Liver (tissue), 9 donors: ENCODE results near the gene NTF3. TPM values are rescaled to one million over a fixed set of nuclear protein-coding genes. Genes with fewer than 3 reads are reported as not detected.

Source experiments
- DNase-seq: peaks from one replicate; pipeline ENCODE4 v3.0.0-alpha.2; 2017; ENCODE audit warnings: low spot score
- H3K27ac ChIP-seq, 2 donors: one replicate each; pipeline ENCODE4 v1.7.0; 2013; ENCODE audit warnings: inconsistent platforms in 2 of 2, low read length in 2 of 2, control low read depth in 1 of 2, low read depth in 1 of 2, mild to moderate bottlenecking in 1 of 2
- H3K27me3 ChIP-seq, 4 donors: one replicate each; pipeline versions ENCODE4 v1.6.1 to v1.7.0; 2013; ENCODE audit warnings: low read length in 3 of 4, inconsistent platforms in 1 of 4, mild to moderate bottlenecking in 1 of 4, moderate library complexity in 1 of 4; ENCODE audit not compliant: control insufficient read depth in 4 of 4, insufficient read depth in 4 of 4
- H3K36me3 ChIP-seq, 4 donors: one replicate each; pipeline versions ENCODE4 v1.6.1 to v1.7.0; 2013; ENCODE audit warnings: low read length in 3 of 4, mild to moderate bottlenecking in 3 of 4, low read depth in 1 of 4, moderate library complexity in 1 of 4; ENCODE audit not compliant: control insufficient read depth in 4 of 4, insufficient read depth in 3 of 4
- H3K4me1 ChIP-seq, 4 donors: one replicate each; pipeline versions ENCODE4 v1.6.1 to v1.7.0; 2013; ENCODE audit warnings: low read length in 3 of 4, mild to moderate bottlenecking in 3 of 4, moderate library complexity in 1 of 4; ENCODE audit not compliant: control insufficient read depth in 4 of 4, insufficient read depth in 4 of 4
- H3K4me3 ChIP-seq, 3 donors: one replicate each; pipeline versions ENCODE4 v1.6.1 to v1.7.0; 2013; ENCODE audit warnings: low read length in 3 of 3, control low read depth in 1 of 3, low read depth in 1 of 3, mild to moderate bottlenecking in 1 of 3
- H3K9ac ChIP-seq, 2 donors: one replicate each; pipeline ENCODE4 v1.7.0; 2013; ENCODE audit warnings: low read length in 2 of 2, mild to moderate bottlenecking in 2 of 2, moderate library complexity in 2 of 2, control low read depth in 1 of 2, low read depth in 1 of 2
- H3K9me3 ChIP-seq, 4 donors: one replicate each; pipeline versions ENCODE4 v1.6.1 to v1.7.0; 2013; ENCODE audit warnings: low read length in 3 of 4; ENCODE audit not compliant: control insufficient read depth in 4 of 4
- EGR1 ChIP-seq, 2 donors: IDR thresholded peaks; 2 replicates each; pipeline ENCODE4 v1.6.1; 2016 to 2018; ENCODE audit warnings: antibody characterized with exemption in 2 of 2, low read depth in 2 of 2
- FOXA1 ChIP-seq: IDR thresholded peaks from 2 replicates; pipeline ENCODE4 v1.6.1; 2016; ENCODE audit warnings: antibody characterized with exemption
- FOXA2 ChIP-seq: IDR thresholded peaks from 2 replicates; pipeline ENCODE4 v1.6.1; 2016; ENCODE audit warnings: antibody characterized with exemption
- GABPA ChIP-seq, 2 donors: IDR thresholded peaks in 1 of 2; conservative IDR thresholded peaks in 1 of 2; 2 replicates each; pipeline ENCODE4 v1.6.1; 2016; ENCODE audit warnings: antibody characterized with exemption in 2 of 2, mild to moderate bottlenecking in 1 of 2, moderate library complexity in 1 of 2
- HNF4A ChIP-seq, 2 donors: conservative IDR thresholded peaks; 2 replicates each; pipeline ENCODE4 v1.6.1; 2016; ENCODE audit warnings: antibody characterized with exemption in 2 of 2, mild to moderate bottlenecking in 2 of 2
- HNF4G ChIP-seq: IDR thresholded peaks from 2 replicates; pipeline ENCODE4 v1.6.1; 2016; ENCODE audit warnings: antibody characterized with exemption
- JUND ChIP-seq, 2 donors: IDR thresholded peaks; 2 replicates each; pipeline ENCODE4 v1.6.1; 2016; ENCODE audit warnings: antibody characterized with exemption in 2 of 2
- NR2F2 ChIP-seq: IDR thresholded peaks from 2 replicates; pipeline ENCODE4 v1.6.1; 2016; ENCODE audit warnings: antibody characterized with exemption
- RAD21 ChIP-seq, 2 donors: IDR thresholded peaks; 2 replicates each; pipeline ENCODE4 v1.6.1; 2016; ENCODE audit warnings: antibody characterized with exemption in 2 of 2, mild to moderate bottlenecking in 2 of 2
- RXRA ChIP-seq, 2 donors: IDR thresholded peaks; 2 replicates each; pipeline ENCODE4 v1.6.1; 2017 to 2018; ENCODE audit warnings: antibody characterized with exemption in 2 of 2, mild to moderate bottlenecking in 1 of 2
- TAF1 ChIP-seq: conservative IDR thresholded peaks from 2 replicates; pipeline ENCODE4 v1.6.1; 2016; ENCODE audit warnings: antibody characterized with exemption, mild to moderate bottlenecking
- YY1 ChIP-seq: IDR thresholded peaks from 2 replicates; pipeline ENCODE4 v1.6.1; 2016; ENCODE audit warnings: antibody characterized with exemption, mild to moderate bottlenecking
- WGBS: extraction: QIAGEN DNeasy Blood & Tissue Kit; methylation state at CpG from one replicate; pipeline ENCODE4 v1.1.7; 2013; 5-methylcytosine and 5-hydroxymethylcytosine counted together
- polyA plus RNA-seq, 2 donors: library from polyadenylated mRNA; stranded (reverse) in 1 of 2; unstranded in 1 of 2; fragments of 200-250 nt in 1 of 2; fragments of >200 nt in 1 of 2; fragmentation: Nextera tagmentation in 1 of 2; extraction: Ambion mirVana in 1 of 2; gene quantifications; one replicate each; pipeline versions ENCODE4 v1.2.1 to v1.2.3, GENCODE V29; 2013 to 2015
- total RNA-seq, 2 donors: library from RNA; depleted of rRNA; stranded (reverse); fragments of >200 nt; gene quantifications; one replicate each; pipeline ENCODE4 v1.2.3, GENCODE V29; 2014
- TF ChIP-seq, protein P1 (sequence below): IDR thresholded peaks from 2 replicates; pipeline ENCODE4 v1.6.1; 2016; ENCODE audit warnings: antibody characterized with exemption, mild to moderate bottlenecking
- TF ChIP-seq, protein P2 (sequence below): fragments of 150-350 bp; IDR thresholded peaks from 2 replicates; pipeline ENCODE4 v1.5.1; 2017; ENCODE audit warnings: improper control_type of control experiment, low read depth, low read length; ENCODE audit not compliant: missing input control
- TF ChIP-seq, protein P3 (sequence below): IDR thresholded peaks from 2 replicates; pipeline ENCODE4 v1.6.1; 2016; ENCODE audit warnings: antibody characterized with exemption
- TF ChIP-seq, protein P4 (sequence below): IDR thresholded peaks from 2 replicates; pipeline ENCODE4 v1.6.1; 2016; ENCODE audit warnings: antibody characterized with exemption
- TF ChIP-seq, protein P5 (sequence below): IDR thresholded peaks from 2 replicates; pipeline ENCODE4 v1.6.1; 2016; ENCODE audit warnings: antibody characterized with exemption
- donor health status: healthy.
- donor health status: healthy.
- donor health status: healthy.
- donor health status: healthy.
- donor health status: healthy.

The NTF3 gene
- total and polyA plus RNA-seq, 4 donors, result 0.89 to 2.8 (median 1.5) TPM

DNA sequence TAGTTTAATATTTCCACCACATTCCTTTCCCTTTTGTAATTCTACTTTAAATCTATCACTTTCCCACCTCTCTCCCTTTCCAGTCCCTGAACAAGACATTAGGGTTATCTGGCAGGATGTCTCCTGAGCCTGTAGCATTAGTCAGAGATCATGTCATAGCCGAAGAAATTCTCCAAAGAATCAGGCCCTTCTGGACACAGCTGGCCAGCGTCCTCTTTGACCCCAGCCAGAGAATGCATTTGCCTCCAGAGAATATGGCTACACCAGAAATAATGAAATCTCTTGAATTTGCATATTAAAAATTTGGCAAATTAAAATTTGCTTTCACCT is 56.7 kb downstream of the NTF3 start:
- no peaks in the 10 kb centered on the region for H3K4me1 ChIP-seq
- H3K9me3 ChIP-seq, result no peaks in the 10 kb centered on the region
- no peak for TF ChIP-seq FOXA1
- TF ChIP-seq FOXA2, result no peak
- TF ChIP-seq, protein P1, sequence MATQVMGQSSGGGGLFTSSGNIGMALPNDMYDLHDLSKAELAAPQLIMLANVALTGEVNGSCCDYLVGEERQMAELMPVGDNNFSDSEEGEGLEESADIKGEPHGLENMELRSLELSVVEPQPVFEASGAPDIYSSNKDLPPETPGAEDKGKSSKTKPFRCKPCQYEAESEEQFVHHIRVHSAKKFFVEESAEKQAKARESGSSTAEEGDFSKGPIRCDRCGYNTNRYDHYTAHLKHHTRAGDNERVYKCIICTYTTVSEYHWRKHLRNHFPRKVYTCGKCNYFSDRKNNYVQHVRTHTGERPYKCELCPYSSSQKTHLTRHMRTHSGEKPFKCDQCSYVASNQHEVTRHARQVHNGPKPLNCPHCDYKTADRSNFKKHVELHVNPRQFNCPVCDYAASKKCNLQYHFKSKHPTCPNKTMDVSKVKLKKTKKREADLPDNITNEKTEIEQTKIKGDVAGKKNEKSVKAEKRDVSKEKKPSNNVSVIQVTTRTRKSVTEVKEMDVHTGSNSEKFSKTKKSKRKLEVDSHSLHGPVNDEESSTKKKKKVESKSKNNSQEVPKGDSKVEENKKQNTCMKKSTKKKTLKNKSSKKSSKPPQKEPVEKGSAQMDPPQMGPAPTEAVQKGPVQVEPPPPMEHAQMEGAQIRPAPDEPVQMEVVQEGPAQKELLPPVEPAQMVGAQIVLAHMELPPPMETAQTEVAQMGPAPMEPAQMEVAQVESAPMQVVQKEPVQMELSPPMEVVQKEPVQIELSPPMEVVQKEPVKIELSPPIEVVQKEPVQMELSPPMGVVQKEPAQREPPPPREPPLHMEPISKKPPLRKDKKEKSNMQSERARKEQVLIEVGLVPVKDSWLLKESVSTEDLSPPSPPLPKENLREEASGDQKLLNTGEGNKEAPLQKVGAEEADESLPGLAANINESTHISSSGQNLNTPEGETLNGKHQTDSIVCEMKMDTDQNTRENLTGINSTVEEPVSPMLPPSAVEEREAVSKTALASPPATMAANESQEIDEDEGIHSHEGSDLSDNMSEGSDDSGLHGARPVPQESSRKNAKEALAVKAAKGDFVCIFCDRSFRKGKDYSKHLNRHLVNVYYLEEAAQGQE, result no peak
- no peak for TF ChIP-seq JUND (IDR thresholded peaks at IDR 0.05)
- TF ChIP-seq, protein P2, sequence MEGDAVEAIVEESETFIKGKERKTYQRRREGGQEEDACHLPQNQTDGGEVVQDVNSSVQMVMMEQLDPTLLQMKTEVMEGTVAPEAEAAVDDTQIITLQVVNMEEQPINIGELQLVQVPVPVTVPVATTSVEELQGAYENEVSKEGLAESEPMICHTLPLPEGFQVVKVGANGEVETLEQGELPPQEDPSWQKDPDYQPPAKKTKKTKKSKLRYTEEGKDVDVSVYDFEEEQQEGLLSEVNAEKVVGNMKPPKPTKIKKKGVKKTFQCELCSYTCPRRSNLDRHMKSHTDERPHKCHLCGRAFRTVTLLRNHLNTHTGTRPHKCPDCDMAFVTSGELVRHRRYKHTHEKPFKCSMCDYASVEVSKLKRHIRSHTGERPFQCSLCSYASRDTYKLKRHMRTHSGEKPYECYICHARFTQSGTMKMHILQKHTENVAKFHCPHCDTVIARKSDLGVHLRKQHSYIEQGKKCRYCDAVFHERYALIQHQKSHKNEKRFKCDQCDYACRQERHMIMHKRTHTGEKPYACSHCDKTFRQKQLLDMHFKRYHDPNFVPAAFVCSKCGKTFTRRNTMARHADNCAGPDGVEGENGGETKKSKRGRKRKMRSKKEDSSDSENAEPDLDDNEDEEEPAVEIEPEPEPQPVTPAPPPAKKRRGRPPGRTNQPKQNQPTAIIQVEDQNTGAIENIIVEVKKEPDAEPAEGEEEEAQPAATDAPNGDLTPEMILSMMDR, result no peak
- TF ChIP-seq GABPA (IDR thresholded peaks at IDR 0.05 in 1 of 2, conservative IDR thresholded peaks at IDR 0.05 in 1 of 2), result no peak
- no peak for TF ChIP-seq EGR1 (IDR thresholded peaks at IDR 0.05; ENCODE audit: low read depth in 2 of 2)
- TF ChIP-seq, protein P3, sequence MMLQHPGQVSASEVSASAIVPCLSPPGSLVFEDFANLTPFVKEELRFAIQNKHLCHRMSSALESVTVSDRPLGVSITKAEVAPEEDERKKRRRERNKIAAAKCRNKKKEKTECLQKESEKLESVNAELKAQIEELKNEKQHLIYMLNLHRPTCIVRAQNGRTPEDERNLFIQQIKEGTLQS, result no peak
- TF ChIP-seq RAD21 (IDR thresholded peaks at IDR 0.05), result no peak
- TF ChIP-seq NR2F2, result no peak
- 85% methylated on average over 2 of the region's 2 CpGs for WGBS
- H3K4me3 ChIP-seq, result no peak overlapping the region
- no peaks in the 10 kb centered on the region for H3K36me3 ChIP-seq
- DNase-seq, result no peak
- no peak overlapping the region for H3K27ac ChIP-seq
- H3K9ac ChIP-seq, result no peak overlapping the region
- H3K27me3 ChIP-seq, result no peaks in the 10 kb centered on the region

DNA sequence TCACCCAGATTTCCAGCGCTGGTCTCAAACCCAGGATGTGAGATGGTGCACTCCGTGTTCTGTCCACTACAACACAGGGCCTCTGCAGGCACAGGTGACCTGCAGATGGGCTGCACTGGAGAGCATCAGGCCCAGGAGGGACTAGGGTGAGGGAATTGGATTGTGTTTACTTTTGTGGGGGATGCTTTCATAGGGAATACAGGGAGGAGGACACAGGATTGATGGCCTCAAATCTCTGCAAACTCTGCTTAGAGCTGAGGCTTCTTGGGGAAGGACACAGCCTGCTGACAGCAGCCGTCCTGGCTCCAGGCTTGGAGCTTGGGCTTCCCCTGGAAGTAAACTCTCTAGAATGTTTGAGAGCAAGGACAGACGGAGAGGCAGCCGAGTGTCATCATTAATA is 57.1 kb downstream of the NTF3 start:
- H3K27me3 ChIP-seq, result no peaks in the 10 kb centered on the region
- H3K27ac ChIP-seq, result peak overlapping the region in 1 of 2 donors; percentile 38
- H3K36me3 ChIP-seq, result no peaks in the 10 kb centered on the region
- no peaks in the 10 kb centered on the region for H3K9me3 ChIP-seq
- H3K4me3 ChIP-seq, result no peak overlapping the region
- 82% methylated on average over 5 of the region's 5 CpGs for WGBS
- TF ChIP-seq FOXA2 (no peak), HNF4G (no peak), RXRA (IDR thresholded peaks at IDR 0.05) (no peak), RAD21 (IDR thresholded peaks at IDR 0.05) (no peak), JUND (IDR thresholded peaks at IDR 0.05) (no peak), FOXA1 (no peak), NR2F2 (no peak), TAF1 (no peak), HNF4A (conservative IDR thresholded peaks at IDR 0.05) (no peak), YY1 (no peak), GABPA (IDR thresholded peaks at IDR 0.05 in 1 of 2, conservative IDR thresholded peaks at IDR 0.05 in 1 of 2) (no peak), EGR1 (IDR thresholded peaks at IDR 0.05; ENCODE audit: low read depth in 2 of 2) (no peak)
- TF ChIP-seq, protein P4, sequence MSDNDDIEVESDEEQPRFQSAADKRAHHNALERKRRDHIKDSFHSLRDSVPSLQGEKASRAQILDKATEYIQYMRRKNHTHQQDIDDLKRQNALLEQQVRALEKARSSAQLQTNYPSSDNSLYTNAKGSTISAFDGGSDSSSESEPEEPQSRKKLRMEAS, result no peak
- TF ChIP-seq, protein P3, result no peak
- TF ChIP-seq, protein P2, result no peak
- TF ChIP-seq, protein P1, result no peak
- TF ChIP-seq, protein P5, sequence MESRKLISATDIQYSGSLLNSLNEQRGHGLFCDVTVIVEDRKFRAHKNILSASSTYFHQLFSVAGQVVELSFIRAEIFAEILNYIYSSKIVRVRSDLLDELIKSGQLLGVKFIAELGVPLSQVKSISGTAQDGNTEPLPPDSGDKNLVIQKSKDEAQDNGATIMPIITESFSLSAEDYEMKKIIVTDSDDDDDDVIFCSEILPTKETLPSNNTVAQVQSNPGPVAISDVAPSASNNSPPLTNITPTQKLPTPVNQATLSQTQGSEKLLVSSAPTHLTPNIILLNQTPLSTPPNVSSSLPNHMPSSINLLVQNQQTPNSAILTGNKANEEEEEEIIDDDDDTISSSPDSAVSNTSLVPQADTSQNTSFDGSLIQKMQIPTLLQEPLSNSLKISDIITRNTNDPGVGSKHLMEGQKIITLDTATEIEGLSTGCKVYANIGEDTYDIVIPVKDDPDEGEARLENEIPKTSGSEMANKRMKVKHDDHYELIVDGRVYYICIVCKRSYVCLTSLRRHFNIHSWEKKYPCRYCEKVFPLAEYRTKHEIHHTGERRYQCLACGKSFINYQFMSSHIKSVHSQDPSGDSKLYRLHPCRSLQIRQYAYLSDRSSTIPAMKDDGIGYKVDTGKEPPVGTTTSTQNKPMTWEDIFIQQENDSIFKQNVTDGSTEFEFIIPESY, result no peak
- no peak overlapping the region for H3K9ac ChIP-seq
- no peaks in the 10 kb centered on the region for H3K4me1 ChIP-seq
- DNase-seq, result no peak
